Measurements from ENCODE around the gene FNBP1L. TPM values are rescaled to one million over a fixed set of nuclear protein-coding genes. Genes with fewer than 3 reads are reported as not detected.

FNBP1L gene
- total RNA-seq, 4 donors from 2014 or later: 9.6 to 23.1 (median 15.5) TPM

DNA sequence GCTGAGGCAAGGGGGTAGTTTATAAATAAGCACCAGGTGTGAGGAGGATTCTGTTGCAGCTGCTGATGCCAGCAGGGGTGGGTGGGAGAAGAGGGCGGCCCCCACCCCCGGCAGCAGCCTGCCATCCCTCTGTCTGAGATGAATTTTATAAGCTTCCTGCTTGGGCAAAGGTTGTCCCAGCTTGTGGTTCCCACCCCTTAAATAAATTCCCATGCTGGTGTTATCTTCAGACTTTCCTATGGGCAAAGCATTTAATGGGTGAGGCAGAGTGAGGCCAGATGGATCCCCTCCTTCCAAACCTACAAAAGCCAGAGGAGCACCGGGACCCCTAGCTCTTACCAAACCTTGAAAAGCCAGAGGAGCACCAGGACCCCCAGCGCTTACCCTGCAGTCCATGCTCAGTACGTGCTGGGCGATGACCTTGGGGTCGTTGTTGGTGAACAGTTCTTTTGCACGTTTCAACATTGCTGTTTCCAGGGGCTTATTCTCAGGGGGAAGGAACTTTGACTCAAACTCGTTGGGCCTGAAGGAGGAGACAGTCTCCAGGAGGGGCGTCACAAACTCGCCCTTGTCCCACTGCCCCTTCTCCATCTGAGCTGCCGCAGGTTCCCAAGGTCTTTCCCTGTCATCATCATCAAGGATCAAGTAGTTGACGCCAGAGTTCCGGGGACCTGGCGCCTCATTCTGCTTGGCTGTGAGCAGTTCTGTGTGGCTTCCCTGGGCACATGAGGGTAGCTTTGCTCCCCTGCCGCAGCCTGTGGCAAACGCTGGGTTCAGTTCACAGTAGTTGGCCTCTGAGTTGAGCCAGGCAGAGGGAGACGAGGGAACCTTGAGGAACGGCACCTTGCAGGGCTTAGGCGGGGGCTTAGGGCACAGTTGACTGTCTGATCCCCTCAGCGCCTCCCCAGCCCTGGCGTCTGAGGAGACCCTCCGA is 134.3 kb downstream of the FNBP1L start:
- intact Hi-C loops (cut with DNase I): no loop called here
- peaks cover 17 to 75% (median 51%) of the 10 kb centered on the region in 4 donors for H3K36me3 ChIP-seq
- WGBS: 96% methylated on average over 22 of the region's 23 CpGs
- no peaks in the 10 kb centered on the region for H3K27me3 ChIP-seq
- no peak for DNase-seq (ENCODE audit: extremely low spot score)
- no peak overlapping the region for H3K27ac ChIP-seq (replicated peaks in 1 of 4)
- no peak overlapping the region for H3K4me3 ChIP-seq
- peaks cover 24 to 36% (median 28%) of the 10 kb centered on the region in 4 donors for H3K4me1 ChIP-seq
- TF ChIP-seq POLR2A (IDR thresholded peaks at IDR 0.05; ENCODE audit: low read depth) (no peak), EP300 (IDR thresholded peaks at IDR 0.05) (no peak), POLR2AphosphoS5 (IDR thresholded peaks at IDR 0.05) (no peak)
- TF ChIP-seq, protein P1, sequence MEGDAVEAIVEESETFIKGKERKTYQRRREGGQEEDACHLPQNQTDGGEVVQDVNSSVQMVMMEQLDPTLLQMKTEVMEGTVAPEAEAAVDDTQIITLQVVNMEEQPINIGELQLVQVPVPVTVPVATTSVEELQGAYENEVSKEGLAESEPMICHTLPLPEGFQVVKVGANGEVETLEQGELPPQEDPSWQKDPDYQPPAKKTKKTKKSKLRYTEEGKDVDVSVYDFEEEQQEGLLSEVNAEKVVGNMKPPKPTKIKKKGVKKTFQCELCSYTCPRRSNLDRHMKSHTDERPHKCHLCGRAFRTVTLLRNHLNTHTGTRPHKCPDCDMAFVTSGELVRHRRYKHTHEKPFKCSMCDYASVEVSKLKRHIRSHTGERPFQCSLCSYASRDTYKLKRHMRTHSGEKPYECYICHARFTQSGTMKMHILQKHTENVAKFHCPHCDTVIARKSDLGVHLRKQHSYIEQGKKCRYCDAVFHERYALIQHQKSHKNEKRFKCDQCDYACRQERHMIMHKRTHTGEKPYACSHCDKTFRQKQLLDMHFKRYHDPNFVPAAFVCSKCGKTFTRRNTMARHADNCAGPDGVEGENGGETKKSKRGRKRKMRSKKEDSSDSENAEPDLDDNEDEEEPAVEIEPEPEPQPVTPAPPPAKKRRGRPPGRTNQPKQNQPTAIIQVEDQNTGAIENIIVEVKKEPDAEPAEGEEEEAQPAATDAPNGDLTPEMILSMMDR (IDR thresholded peaks at IDR 0.05): no peak
- H3K9me3 ChIP-seq: no peaks in the 10 kb centered on the region

DNA sequence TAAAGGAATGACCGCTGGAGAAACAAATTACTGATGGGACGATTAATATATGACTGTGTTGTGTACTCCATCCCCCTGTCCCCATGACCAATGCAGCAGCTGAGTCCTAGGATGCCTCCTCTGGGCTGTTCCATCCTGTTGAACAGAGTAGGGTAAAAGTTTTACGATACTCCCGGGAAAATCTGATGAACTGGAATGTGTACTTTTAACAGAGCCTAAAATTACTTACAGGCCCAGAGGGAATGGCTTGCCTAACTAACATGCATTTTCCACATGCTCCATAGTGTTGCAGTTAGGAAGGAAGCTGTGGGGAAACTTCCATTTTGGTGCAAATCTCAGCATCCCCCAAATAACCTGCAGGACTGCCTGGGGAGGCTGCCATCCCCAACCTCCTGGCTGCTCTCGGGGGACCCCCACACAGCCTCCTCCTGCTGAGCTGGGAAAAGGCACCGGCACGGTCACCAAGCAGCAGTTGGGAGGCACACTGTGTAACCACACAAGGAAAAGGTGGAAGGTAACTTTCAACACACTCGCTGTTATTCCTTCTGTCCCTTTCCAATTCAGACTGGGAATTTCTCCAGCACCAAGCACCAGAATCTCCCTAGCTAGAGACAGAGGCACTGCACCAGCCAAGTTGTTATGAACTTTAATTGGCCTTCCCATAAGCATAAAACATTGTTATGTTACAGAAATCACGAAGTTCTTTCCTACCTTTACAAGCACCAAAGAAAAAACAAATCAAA is 136.5 kb downstream of the FNBP1L start:
- Histone ChIP-seq H3K36me3 (peaks cover 19 to 84% (median 69%) of the 10 kb centered on the region in 4 donors), H3K9me3 (no peaks in the 10 kb centered on the region), H3K4me3 (no peak overlapping the region), H3K27me3 (no peaks in the 10 kb centered on the region), H3K4me1 (peaks cover 23 to 35% (median 29%) of the 10 kb centered on the region in 4 donors), H3K27ac (replicated peaks in 1 of 4) (peak overlapping the region; percentile 42 to 73 (median 66))
- TF ChIP-seq, protein P1 (IDR thresholded peaks at IDR 0.05): peak in 2 of 3 experiments; percentile 12 to 30
- no peak for TF ChIP-seq EP300 (IDR thresholded peaks at IDR 0.05)
- no peak for DNase-seq (ENCODE audit: extremely low spot score)
- 71% methylated on average over 6 of the region's 9 CpGs for WGBS
- intact Hi-C loops (cut with DNase I): no loop called here

DNA sequence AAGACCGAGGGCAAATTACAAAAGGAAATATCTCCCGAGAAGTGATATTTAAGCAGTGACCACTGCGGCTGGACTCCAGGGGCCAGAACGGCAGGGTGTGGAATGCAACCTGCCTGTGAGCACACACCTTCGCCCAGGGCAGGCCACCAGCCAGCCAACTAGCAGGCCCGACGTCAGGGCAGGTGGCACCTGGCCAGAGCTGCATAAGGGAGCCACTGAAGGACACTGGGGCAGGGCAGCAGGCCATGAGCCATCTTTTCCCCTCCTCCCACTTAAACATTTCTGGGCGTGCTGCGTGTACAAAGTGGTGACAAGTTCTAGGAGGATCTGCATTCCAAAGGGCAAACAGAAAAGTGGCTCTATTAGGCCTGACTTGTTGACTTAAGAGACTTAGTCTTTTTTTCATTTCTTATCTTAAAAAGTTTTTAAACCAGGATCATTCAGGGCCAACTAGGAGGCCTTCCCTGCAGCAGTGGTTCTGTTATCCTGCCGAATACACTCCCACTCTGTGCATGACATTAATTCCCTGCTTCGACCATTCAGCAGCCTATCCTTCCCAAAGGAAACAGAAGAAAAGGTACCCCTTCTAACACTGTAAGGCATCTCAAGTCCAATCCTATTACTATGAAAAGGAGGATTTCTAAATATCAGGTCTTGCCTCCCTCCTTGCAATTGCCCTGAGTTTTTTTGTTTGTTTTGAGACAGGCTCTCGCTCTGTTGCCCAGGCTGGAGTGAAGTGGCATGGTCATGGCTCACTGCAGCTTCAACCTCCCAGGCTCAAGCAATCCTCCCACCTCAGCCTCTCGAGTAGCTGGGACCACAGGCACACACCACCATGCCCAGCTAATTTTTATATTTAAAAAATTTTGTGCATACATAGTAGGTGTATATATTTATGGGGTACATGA is 137.4 kb downstream of the FNBP1L start:
- H3K4me1 ChIP-seq: peaks cover 17 to 33% (median 22%) of the 10 kb centered on the region in 4 donors
- H3K36me3 ChIP-seq: peaks cover 24 to 86% (median 70%) of the 10 kb centered on the region in 4 donors
- H3K9me3 ChIP-seq: no peaks in the 10 kb centered on the region
- DNase-seq (ENCODE audit: extremely low spot score): no peak
- intact Hi-C loops (cut with DNase I): no loop called here
- H3K27me3 ChIP-seq: no peaks in the 10 kb centered on the region
- no peak for TF ChIP-seq POLR2A (IDR thresholded peaks at IDR 0.05; ENCODE audit: low read depth)
- peak in 1 of 2 donors; percentile 24 for TF ChIP-seq POLR2AphosphoS5 (IDR thresholded peaks at IDR 0.05)
- WGBS: 63% methylated on average over 13 of the region's 13 CpGs
- H3K4me3 ChIP-seq: no peak overlapping the region
- peak overlapping the region; percentile 42 to 73 (median 66) for H3K27ac ChIP-seq (replicated peaks in 1 of 4)

DNA sequence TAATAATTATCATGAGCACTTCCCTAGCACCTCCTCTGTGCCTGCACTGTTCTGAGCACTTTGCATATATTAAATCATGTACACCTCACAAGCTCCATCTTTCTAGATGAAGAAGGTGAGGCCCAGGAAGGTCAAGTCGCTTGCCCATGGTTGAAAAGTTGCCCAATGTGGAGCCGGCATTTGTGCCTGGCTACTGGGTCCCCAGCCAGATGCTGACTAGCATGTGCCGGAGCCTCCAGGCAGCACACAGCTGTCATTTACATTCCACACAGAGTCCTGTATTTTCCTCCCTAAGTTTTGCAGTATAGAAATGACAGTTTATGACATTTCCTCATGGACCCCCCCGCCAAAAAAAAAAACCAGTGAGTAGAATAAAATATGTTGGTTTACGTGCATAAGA is 139.4 kb downstream of the FNBP1L start:
- no peak overlapping the region for H3K27ac ChIP-seq (replicated peaks in 1 of 4)
- peaks cover 17 to 83% (median 61%) of the 10 kb centered on the region in 4 donors for H3K36me3 ChIP-seq
- no peaks in the 10 kb centered on the region for H3K27me3 ChIP-seq
- no peak overlapping the region for H3K4me3 ChIP-seq
- DNase-seq (ENCODE audit: extremely low spot score): no peak
- TF ChIP-seq EP300 (IDR thresholded peaks at IDR 0.05): no peak
- TF ChIP-seq POLR2AphosphoS5 (IDR thresholded peaks at IDR 0.05): no peak
- no peak for TF ChIP-seq POLR2A (IDR thresholded peaks at IDR 0.05; ENCODE audit: low read depth)
- TF ChIP-seq, protein P1 (IDR thresholded peaks at IDR 0.05): no peak
- intact Hi-C loops (cut with DNase I): no loop called here
- H3K4me1 ChIP-seq: peaks cover 26 to 41% (median 32%) of the 10 kb centered on the region in 4 donors
- WGBS: 91% methylated on average over 5 of the region's 5 CpGs
- no peaks in the 10 kb centered on the region for H3K9me3 ChIP-seq
